GM23248 (cell line): ENCODE results near the gene ADAMTSL5.

Experiments used
- EZH2 ChIP-seq: fragments of 200-600 bp; sonication (generic); IDR thresholded peaks from 2 replicates; pipeline ENCODE4 v1.6.1; 2018; ENCODE audit warnings: antibody characterized with exemption, mild to moderate bottlenecking; ENCODE audit not compliant: insufficient read depth, poor library complexity, severe bottlenecking
- EZH2phosphoT487 ChIP-seq: fragments of 200-600 bp; sonication (generic); IDR thresholded peaks from 2 replicates; pipeline ENCODE4 v1.6.1; 2018; ENCODE audit warnings: antibody characterized with exemption, moderate library complexity, mild to moderate bottlenecking, low read depth; ENCODE audit not compliant: insufficient read depth

DNA sequence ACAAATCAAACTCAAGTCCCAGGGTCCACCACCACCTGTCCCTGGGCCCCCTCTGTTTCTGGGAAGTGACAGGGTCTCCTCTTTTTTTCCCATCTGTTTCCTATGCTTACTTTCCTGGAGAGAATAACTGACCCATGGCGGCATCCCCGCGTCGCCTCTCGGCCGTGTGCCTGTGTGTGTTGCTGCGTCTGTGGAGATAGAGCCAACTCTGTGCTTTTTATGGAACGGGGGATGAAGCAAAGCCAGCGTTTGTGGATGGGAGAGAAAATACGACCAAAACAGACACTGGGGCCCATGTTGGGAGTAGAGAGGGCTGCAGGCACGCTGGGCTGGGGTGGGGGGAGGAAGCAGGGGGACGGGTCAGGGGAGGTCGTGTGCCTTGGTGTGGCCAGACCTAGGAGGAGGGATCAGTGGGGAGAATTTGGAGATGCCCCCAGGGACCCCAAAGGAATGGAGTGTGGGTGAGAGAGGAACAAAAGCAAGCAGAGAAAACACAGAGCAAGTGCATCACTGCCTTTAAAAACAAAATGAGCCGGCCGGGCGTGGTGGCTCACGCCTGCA, 27.6 kb upstream of the ADAMTSL5 start:
- TF ChIP-seq EZH2 (no peak), EZH2phosphoT487 (no peak)
